Activated T-cell treated with anti-CD3 and anti-CD28 coated beads, Interleukin-2, amount 50 U/mL, for 72 hours (primary cell): ENCODE measurements around the gene HOXB6. TPM values are rescaled to one million over a fixed set of nuclear protein-coding genes. Genes with fewer than 3 reads are reported as not detected.

Experiments
- ATAC-seq, 2 donors: fragments of 150-1000 bp; cut with Tn5 transposase; replicated peaks in 1 of 2; 2 replicates each; pipeline ENCODE4 v1.10.0; 2021; ENCODE audit warnings: moderate library complexity in 2 of 2, mild to moderate bottlenecking in 1 of 2
- DNase-seq, 2 donors: peaks; one replicate each; pipeline ENCODE4 v3.0.0; 2021 to 2022; ENCODE audit warnings: mixed read lengths in 1 of 2
- H3K27ac Mint-ChIP-seq: one replicate; pipeline ENCODE4 v1.8.0; 2022; ENCODE audit warnings: mild to moderate bottlenecking, moderate library complexity, mixed read lengths
- H3K27me3 Mint-ChIP-seq: one replicate; pipeline ENCODE4 v1.8.0; 2022; ENCODE audit warnings: low read depth, mixed read lengths
- H3K36me3 Mint-ChIP-seq, 2 donors: one replicate each; pipeline ENCODE4 v1.8.0; 2022; ENCODE audit warnings: mixed read lengths in 2 of 2, mild to moderate bottlenecking in 1 of 2; ENCODE audit not compliant: insufficient read depth in 2 of 2
- H3K4me1 Mint-ChIP-seq: one replicate; pipeline ENCODE4 v1.8.0; 2022; ENCODE audit warnings: low read depth, mixed read lengths
- H3K4me3 Mint-ChIP-seq, 2 donors: one replicate each; pipeline ENCODE4 v1.8.0; 2022; ENCODE audit warnings: mild to moderate bottlenecking in 2 of 2, mixed read lengths in 2 of 2, moderate library complexity in 2 of 2
- H3K9me3 Mint-ChIP-seq, 2 donors: one replicate each; pipeline ENCODE4 v1.8.0; 2022; ENCODE audit warnings: mixed read lengths in 2 of 2
- total RNA-seq, 2 donors: library from RNA; stranded (reverse); gene quantifications; one replicate each; pipeline ENCODE4 v1.2.3, GENCODE V29; 2022

HOXB6 gene
- total RNA-seq, 2 donors from 2014 or later, result 0.24 to 0.51 TPM

GRCh38 chr17:48552466-48553189 is 52.2 kb downstream of the HOXB6 start:
- Mint-ChIP-seq H3K4me1 (peaks cover 15% of the 10 kb centered on the region), H3K27ac (no peak overlapping the region), H3K9me3 (no peaks in the 10 kb centered on the region), H3K27me3 (peaks cover 16% of the 10 kb centered on the region), H3K4me3 (no peak overlapping the region), H3K36me3 (peaks cover 0 to 2% of the 10 kb centered on the region in 2 donors)
- no peak for DNase-seq
- no peak for ATAC-seq

- H3K9me3 Mint-ChIP-seq, result no peaks in the 10 kb centered on the region
- H3K27me3 Mint-ChIP-seq, result peaks cover 13% of the 10 kb centered on the region
- no peak overlapping the region for H3K4me3 Mint-ChIP-seq
- no peak for ATAC-seq
- H3K27ac Mint-ChIP-seq, result no peak overlapping the region
- H3K4me1 Mint-ChIP-seq, result peaks cover 19% of the 10 kb centered on the region
- peaks cover 0 to 2% of the 10 kb centered on the region in 2 donors for H3K36me3 Mint-ChIP-seq
- DNase-seq, result no peak
Observed at GRCh38 chr17:48551596-48552465, 53.0 kb downstream of the HOXB6 start.

DNA sequence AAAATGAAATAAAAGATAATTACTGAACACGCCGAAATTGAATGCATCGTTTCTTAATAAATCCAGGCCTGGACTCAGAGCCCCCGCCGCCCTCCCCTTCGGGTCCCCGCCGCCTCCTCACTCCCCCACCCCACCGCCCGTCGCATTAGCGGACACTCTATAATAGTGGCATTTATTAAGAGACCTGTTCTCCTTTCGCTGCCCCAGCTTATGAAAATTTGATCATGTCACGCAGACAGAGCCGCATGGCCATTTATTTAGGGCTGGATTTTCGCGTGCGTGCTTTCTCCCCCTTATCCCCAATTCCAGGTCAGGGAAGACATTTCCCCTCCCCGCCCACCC is 53.6 kb downstream of the HOXB6 start:
- peaks cover 6% of the 10 kb centered on the region for H3K27me3 Mint-ChIP-seq
- H3K9me3 Mint-ChIP-seq, result no peaks in the 10 kb centered on the region
- H3K27ac Mint-ChIP-seq, result no peak overlapping the region
- DNase-seq, result no peak
- H3K4me3 Mint-ChIP-seq, result no peak overlapping the region
- no peak for ATAC-seq
- peaks cover 0 to 2% of the 10 kb centered on the region in 2 donors for H3K36me3 Mint-ChIP-seq
- H3K4me1 Mint-ChIP-seq, result peaks cover 24% of the 10 kb centered on the region

DNA sequence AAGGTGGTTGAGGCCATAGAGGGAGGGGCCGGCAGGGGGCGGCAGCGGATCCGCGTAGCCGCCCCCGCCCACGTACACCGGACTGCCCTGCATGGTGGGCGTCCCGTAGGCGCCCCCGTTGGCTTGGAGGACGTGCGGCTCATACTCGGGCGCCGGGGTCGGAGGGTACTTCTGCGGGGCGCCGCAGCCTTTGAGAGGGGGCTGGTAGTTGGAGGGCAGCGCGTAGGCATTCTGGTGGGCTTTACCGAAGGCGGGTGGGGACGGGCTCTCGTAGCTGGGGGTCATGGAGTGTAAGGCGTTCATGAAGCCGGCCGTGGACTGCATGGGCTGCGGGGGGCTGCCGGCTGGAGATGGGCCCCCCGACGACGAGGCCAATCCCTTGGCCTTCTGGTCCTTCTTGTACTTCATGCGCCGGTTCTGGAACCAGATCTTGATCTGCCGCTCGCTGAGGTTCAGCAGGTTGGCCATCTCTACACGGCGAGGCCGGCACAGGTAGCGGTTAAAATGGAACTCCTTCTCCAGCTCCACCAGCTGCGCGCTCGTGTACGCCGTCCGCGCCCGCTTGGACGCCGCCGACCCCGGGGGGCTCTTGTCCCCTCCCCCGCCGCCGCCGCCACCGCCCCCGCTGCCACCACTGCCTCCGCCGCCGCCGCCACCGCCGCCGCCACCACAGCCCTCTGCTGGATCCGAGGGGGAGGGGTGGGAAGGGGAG is 54.1 kb downstream of the HOXB6 start:
- peaks cover 0 to 2% of the 10 kb centered on the region in 2 donors for H3K36me3 Mint-ChIP-seq
- no peak for DNase-seq
- no peaks in the 10 kb centered on the region for H3K9me3 Mint-ChIP-seq
- peaks cover 29% of the 10 kb centered on the region for H3K4me1 Mint-ChIP-seq
- H3K4me3 Mint-ChIP-seq, result no peak overlapping the region
- no peak overlapping the region for H3K27ac Mint-ChIP-seq
- ATAC-seq, result no peak
- peaks cover 1% of the 10 kb centered on the region for H3K27me3 Mint-ChIP-seq

- Mint-ChIP-seq H3K27me3 (no peaks in the 10 kb centered on the region), H3K36me3 (no peaks in the 10 kb centered on the region), H3K9me3 (no peaks in the 10 kb centered on the region), H3K27ac (no peak overlapping the region), H3K4me3 (no peak overlapping the region), H3K4me1 (peaks cover 31% of the 10 kb centered on the region)
- ATAC-seq (no peak), DNase-seq (no peak)
Observed at GRCh38 chr17:48549914-48550501, 54.8 kb downstream of the HOXB6 start.

- Mint-ChIP-seq H3K9me3 (no peaks in the 10 kb centered on the region), H3K27me3 (no peaks in the 10 kb centered on the region), H3K36me3 (no peaks in the 10 kb centered on the region), H3K4me3 (no peak overlapping the region), H3K27ac (no peak overlapping the region), H3K4me1 (peaks cover 34% of the 10 kb centered on the region)
- ATAC-seq (no peak), DNase-seq (no peak)
Observed at GRCh38 chr17:48549281-48549630, 55.5 kb downstream of the HOXB6 start.

- peak overlapping the region; percentile 73 to 96 for H3K4me3 Mint-ChIP-seq
- no peaks in the 10 kb centered on the region for H3K9me3 Mint-ChIP-seq
- no peak for ATAC-seq
Observed at GRCh38 chr17:48548523-48549280, 56.1 kb downstream of the HOXB6 start.

DNA sequence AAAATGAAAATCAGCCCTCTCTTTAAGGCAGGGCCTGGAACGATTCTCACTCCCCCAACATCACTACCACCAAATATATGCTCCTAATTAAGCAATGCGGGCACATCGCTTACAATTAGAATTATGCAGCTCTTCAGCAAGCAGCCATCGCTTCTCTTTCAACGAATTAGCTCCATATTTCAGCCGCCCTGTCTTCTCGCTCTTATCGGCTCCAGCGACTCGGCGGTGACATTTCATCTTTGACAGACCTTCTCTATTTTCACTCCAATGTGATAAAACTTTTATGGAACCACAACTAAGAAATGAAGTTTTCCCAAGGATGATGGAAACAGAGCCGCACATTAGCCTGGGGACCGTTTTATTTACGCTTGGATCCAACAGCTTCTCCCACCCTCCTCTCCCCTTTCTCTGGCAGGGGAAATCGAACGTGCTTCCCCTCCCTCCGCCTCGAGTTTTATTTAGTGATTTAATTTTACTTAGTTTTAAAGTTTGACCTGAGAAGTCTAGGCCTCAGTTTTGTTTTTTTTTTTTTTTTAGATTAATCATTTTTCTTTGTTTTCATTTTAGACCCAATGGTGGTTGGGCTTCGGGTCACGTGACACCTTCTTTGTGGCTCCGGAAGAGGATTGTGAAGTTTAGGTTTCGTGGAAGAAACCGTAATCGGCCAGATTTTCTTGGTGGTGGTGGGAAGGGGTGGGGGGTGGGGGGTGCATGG is 56.8 kb downstream of the HOXB6 start:
- peak; percentile 48 to 55 for DNase-seq
- H3K9me3 Mint-ChIP-seq, result no peaks in the 10 kb centered on the region
- ATAC-seq, result no peak
- H3K36me3 Mint-ChIP-seq, result peaks cover 0 to 3% of the 10 kb centered on the region in 2 donors
- H3K27me3 Mint-ChIP-seq, result no peaks in the 10 kb centered on the region
- H3K4me1 Mint-ChIP-seq, result peaks cover 39% of the 10 kb centered on the region
- peak overlapping the region; percentile 73 to 96 for H3K4me3 Mint-ChIP-seq
- H3K27ac Mint-ChIP-seq, result peak overlapping the region; percentile 87

More at GRCh38 chr17:48548523-48549280, 56.1 kb downstream of the HOXB6 start:
- DNase-seq, result no peak
- Mint-ChIP-seq H3K36me3 (peaks cover 0 to 3% of the 10 kb centered on the region in 2 donors), H3K4me1 (peaks cover 39% of the 10 kb centered on the region), H3K27ac (peak overlapping the region; percentile 89), H3K27me3 (no peaks in the 10 kb centered on the region)

DNA sequence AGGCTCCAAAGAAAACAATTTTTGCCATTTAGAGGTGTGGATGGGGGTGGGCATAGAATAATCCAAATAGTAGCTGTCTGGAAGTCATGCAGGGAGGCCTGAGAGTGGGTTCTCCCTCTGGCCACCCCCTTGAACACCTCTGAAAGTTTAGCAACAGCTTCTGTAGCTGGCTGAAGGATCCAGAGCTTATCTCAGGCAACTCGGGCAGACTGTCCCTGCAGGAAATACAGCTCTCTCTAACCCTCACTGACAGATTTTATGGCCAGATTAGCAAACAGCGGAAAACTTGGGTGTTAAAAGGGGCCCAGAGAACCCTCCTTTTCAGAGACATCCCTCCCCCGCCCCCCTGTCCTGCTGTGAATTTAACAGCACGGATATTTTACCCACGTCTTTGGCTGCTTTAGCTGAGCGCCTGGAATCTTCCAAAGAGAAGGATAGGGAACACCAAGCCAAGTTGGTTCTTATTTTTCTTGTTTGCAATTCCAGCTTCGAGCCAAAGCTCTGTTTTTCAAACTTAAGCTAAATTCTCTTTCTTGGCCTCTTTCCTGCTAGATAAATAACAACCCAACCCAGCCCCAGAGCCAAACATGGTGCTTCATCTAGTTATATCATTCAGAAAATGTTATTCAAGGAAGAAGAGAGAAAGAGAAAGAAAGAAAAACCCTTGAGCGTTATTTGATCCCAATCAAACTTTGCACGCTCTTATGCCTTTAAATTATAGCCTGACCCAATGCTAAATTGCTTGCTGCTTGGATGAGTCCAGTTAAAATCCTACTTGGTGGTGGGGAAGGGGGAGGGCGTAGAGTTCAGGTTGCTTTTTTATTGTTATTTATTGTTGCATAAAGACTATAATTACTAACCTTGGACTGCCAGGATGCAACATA is 57.6 kb downstream of the HOXB6 start:
- Mint-ChIP-seq H3K36me3 (peaks cover 4 to 8% of the 10 kb centered on the region in 2 donors), H3K27me3 (no peaks in the 10 kb centered on the region), H3K4me3 (peak overlapping the region; percentile 90 to 96), H3K9me3 (no peaks in the 10 kb centered on the region), H3K27ac (peak overlapping the region; percentile 87), H3K4me1 (peaks cover 42% of the 10 kb centered on the region)
- no peak for DNase-seq
- ATAC-seq, result no peak

- Mint-ChIP-seq H3K27ac (peak overlapping the region; percentile 47), H3K9me3 (no peaks in the 10 kb centered on the region), H3K4me1 (peaks cover 47% of the 10 kb centered on the region), H3K4me3 (peak overlapping the region; percentile 90 to 96), H3K36me3 (peaks cover 8 to 10% of the 10 kb centered on the region in 2 donors), H3K27me3 (no peaks in the 10 kb centered on the region)
- DNase-seq (no peak), ATAC-seq (no peak)
Observed at GRCh38 chr17:48546137-48546923, 58.5 kb downstream of the HOXB6 start.
